ENCODE results near the gene FOSB. TPM values are rescaled to one million over a fixed set of nuclear protein-coding genes. Genes with fewer than 3 reads are reported as not detected.

Gene FOSB
- total RNA-seq (2014; rRNA removed; shearing (Covaris generic)) (0.89 and 1.9 TPM in 2 replicates), polyA plus RNA-seq (2016; fragmentation: Nextera tagmentation; extraction: Ambion mirVana) (0.55 and 0.77 TPM in 2 replicates)
- long read RNA-seq = 0 reads

GRCh38 chr19:45467456-45468158 is at the start of gene FOSB:
TSS of gene FOSB (plus strand) at chr19:45467996. CDS start at chr19:45468587, 591 bp downstream.
- Histone ChIP-seq H3K27ac (ENCODE audit: low read depth) (0 out of 2 replicates have a peak within 1 kb of the TSS, but pooled peaks have one; percentile 32), H3K9me2 (ENCODE audit: insufficient read depth) (no peaks in the 10 kb centered on the region), H3K79me2 (replicated peaks; ENCODE audit: insufficient read depth) (no peaks in the 10 kb centered on the region), H3K36me3 (ENCODE audit: insufficient read depth) (no peaks in the 10 kb centered on the region), H2AFZ (peak within 1 kb of the TSS; percentile 100), H3K27me3 (ENCODE audit: insufficient read depth) (peaks cover 41% of the 10 kb centered on the region), H4K20me1 (replicated peaks; ENCODE audit: insufficient read depth) (no peaks in the 10 kb centered on the region), H3K4me3 (peak within 1 kb of the TSS; percentile 95), H3K4me2 (peak within 1 kb of the TSS; percentile 98), H3K4me1 (ENCODE audit: insufficient read depth) (peaks cover 22% of the 10 kb centered on the region; the same call in 1 of the 2 replicates), H3F3A (replicated peaks; ENCODE audit: low read depth) (peaks cover 17% of the 10 kb centered on the region)
- peaks cover 16% of the 10 kb centered on the region for H3K4me1 Mint-ChIP-seq
- peak within 1 kb of the TSS; percentile 95 for H3K27ac Mint-ChIP-seq
- peak within 1 kb of the TSS; percentile 87 for H3K4me3 Mint-ChIP-seq
- H3K9me3 Mint-ChIP-seq = no peaks in the 10 kb centered on the region
- H3K27me3 Mint-ChIP-seq (ENCODE audit: insufficient read depth, low read depth, poor library complexity) = peaks cover 38% of the 10 kb centered on the region
- TF ChIP-seq ZNF462 (CRISPR knock-in tag; IDR thresholded peaks at IDR 0.05) (no peak), CTCF (conservative IDR thresholded peaks at IDR 0.05; ENCODE audit: low read depth in 2 of 2) (peak; percentile 35 to 42; a peak in 3 of 4 replicates), CREB1 (CRISPR knock-in tag; IDR thresholded peaks at IDR 0.05; ENCODE audit: low read depth) (peak; percentile 97)
- DNase-seq (ENCODE audit: low spot score) (peak; percentile 99), ATAC-seq (peak; percentile 2; the same call in 2 of the 3 replicates)
- no peaks in the 10 kb centered on the region; the same call in 2 of the 3 replicates for H3K36me3 Mint-ChIP-seq (ENCODE audit: low read depth)

Data from GM23338 (cell line).